Hepatocyte (in vitro differentiated cells): ENCODE measurements around the gene REXO1. TPM values are rescaled to one million over a fixed set of nuclear protein-coding genes. Genes with fewer than 3 reads are reported as not detected.

ENCODE experiments used
- DNase-seq: peaks from one replicate; pipeline ENCODE4 v3.0.0-alpha.2; 2016; ENCODE audit warnings: low spot score
- H2AFZ ChIP-seq: fragments of 200-600 bp; sonication (generic); 2 replicates; pipeline ENCODE4 v1.6.0; 2016; ENCODE audit warnings: antibody characterized with exemption, mild to moderate bottlenecking
- H3K27ac ChIP-seq: fragments of 200-600 bp; sonication (generic); 2 replicates; pipeline ENCODE4 v1.5.1; 2016; ENCODE audit warnings: mild to moderate bottlenecking
- H3K27me3 ChIP-seq: fragments of 200-600 bp; sonication (generic); 2 replicates; pipeline ENCODE4 v1.6.1; 2016
- H3K36me3 ChIP-seq: fragments of 200-600 bp; sonication (generic); replicated peaks from 2 replicates; pipeline ENCODE4 v1.5.1; 2016; ENCODE audit warnings: low read depth; ENCODE audit not compliant: insufficient read depth
- H3K4me1 ChIP-seq: fragments of 200-600 bp; sonication (generic); 2 replicates; pipeline ENCODE4 v1.5.1; 2016; ENCODE audit warnings: mild to moderate bottlenecking, moderate library complexity; ENCODE audit not compliant: insufficient read depth
- H3K4me2 ChIP-seq: fragments of 200-600 bp; sonication (generic); 2 replicates; pipeline ENCODE4 v1.6.0; 2016
- H3K4me3 ChIP-seq: fragments of 200-600 bp; sonication (generic); 2 replicates; pipeline ENCODE4 v1.5.1; 2016; ENCODE audit warnings: mild to moderate bottlenecking
- H3K79me2 ChIP-seq: fragments of 200-600 bp; sonication (generic); 2 replicates; pipeline ENCODE4 v1.6.0; 2017; ENCODE audit warnings: mild to moderate bottlenecking
- H3K9me2 ChIP-seq: fragments of 200-600 bp; sonication (generic); replicated peaks from 2 replicates; pipeline ENCODE4 v1.6.0; 2017; ENCODE audit warnings: mild to moderate bottlenecking; ENCODE audit not compliant: insufficient read depth
- H3K9me3 ChIP-seq: fragments of 200-600 bp; sonication (generic); 2 replicates; pipeline ENCODE4 v1.5.1; 2016; ENCODE audit warnings: low read depth, mild to moderate bottlenecking
- H4K20me1 ChIP-seq: fragments of 200-600 bp; sonication (generic); 2 replicates; pipeline ENCODE4 v1.6.0; 2016; ENCODE audit warnings: mild to moderate bottlenecking; ENCODE audit not compliant: insufficient read depth, poor library complexity, severe bottlenecking
- EZH2 ChIP-seq: fragments of 200-600 bp; sonication (generic); IDR thresholded peaks from 2 replicates; pipeline ENCODE4 v1.6.1; 2016; ENCODE audit warnings: antibody characterized with exemption, mild to moderate bottlenecking, borderline replicate concordance
- EZH2phosphoT487 ChIP-seq: fragments of 200-600 bp; sonication (generic); IDR thresholded peaks from one replicate; pipeline ENCODE4 v1.6.1; 2018; ENCODE audit warnings: antibody characterized with exemption, mild to moderate bottlenecking, low read depth, moderate library complexity; ENCODE audit not compliant: unreplicated experiment, severe bottlenecking
- WGBS: methylation state at CpG from one replicate; pipeline ENCODE4 v1.1.6; 2016; ENCODE audit warnings: low lambda C conversion rate; ENCODE audit errors: missing lambda C conversion rate; 5-methylcytosine and 5-hydroxymethylcytosine counted together
- polyA plus RNA-seq: library from polyadenylated mRNA; unstranded; fragments of >200 nt; fragmentation: Nextera tagmentation; extraction: Ambion mirVana; gene quantifications from 2 replicates; pipeline ENCODE4 v1.2.1, GENCODE V29; 2016
- total RNA-seq: library from RNA; depleted of rRNA; stranded (reverse); fragments of >200 nt; gene quantifications from 2 replicates; pipeline ENCODE4 v1.2.3, GENCODE V29; 2014
- TF ChIP-seq, protein P1 (sequence below): fragments of 200-600 bp; sonication (generic); IDR thresholded peaks from 2 replicates; pipeline ENCODE4 v1.5.1; 2016; ENCODE audit warnings: antibody characterized with exemption, mild to moderate bottlenecking; ENCODE audit not compliant: poor library complexity

REXO1 gene
- total and polyA plus RNA-seq, 2 experiments from 2014 or later, result 13.4 to 22.8 TPM

DNA sequence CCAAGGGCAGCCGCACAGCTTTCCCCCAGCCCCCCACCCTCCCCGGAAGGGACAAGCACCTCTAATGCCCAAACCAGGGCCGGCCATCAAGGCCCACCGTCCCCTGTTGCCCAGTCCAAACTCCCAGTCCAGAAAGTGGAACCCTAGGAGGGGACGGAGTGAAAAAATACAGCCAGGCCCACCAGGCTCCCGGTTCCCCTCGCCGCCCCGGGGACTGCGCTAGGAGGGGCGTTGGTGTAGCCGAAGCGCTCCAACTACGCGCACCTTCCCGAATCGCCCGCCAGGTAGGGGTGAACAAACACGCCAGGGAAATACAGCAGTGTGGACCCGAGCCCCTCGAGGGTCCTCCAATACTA, 13.8 kb upstream of the REXO1 start:
- no peak for DNase-seq
- Histone ChIP-seq H3K4me1 (peaks cover 54% of the 10 kb centered on the region), H3K27me3 (no peaks in the 10 kb centered on the region), H3K9me3 (no peaks in the 10 kb centered on the region), H3K79me2 (peaks cover 54% of the 10 kb centered on the region), H3K4me2 (peak overlapping the region; percentile 98), H3K4me3 (peak overlapping the region; percentile 90), H3K9me2 (no peaks in the 10 kb centered on the region), H3K27ac (peak overlapping the region; percentile 67), H4K20me1 (peaks cover 42% of the 10 kb centered on the region), H2AFZ (no peak overlapping the region), H3K36me3 (no peaks in the 10 kb centered on the region)
- WGBS, result 5% methylated on average over 21 of the region's 21 CpGs
- TF ChIP-seq EZH2phosphoT487 (no peak), EZH2 (no peak)
- TF ChIP-seq, protein P1, sequence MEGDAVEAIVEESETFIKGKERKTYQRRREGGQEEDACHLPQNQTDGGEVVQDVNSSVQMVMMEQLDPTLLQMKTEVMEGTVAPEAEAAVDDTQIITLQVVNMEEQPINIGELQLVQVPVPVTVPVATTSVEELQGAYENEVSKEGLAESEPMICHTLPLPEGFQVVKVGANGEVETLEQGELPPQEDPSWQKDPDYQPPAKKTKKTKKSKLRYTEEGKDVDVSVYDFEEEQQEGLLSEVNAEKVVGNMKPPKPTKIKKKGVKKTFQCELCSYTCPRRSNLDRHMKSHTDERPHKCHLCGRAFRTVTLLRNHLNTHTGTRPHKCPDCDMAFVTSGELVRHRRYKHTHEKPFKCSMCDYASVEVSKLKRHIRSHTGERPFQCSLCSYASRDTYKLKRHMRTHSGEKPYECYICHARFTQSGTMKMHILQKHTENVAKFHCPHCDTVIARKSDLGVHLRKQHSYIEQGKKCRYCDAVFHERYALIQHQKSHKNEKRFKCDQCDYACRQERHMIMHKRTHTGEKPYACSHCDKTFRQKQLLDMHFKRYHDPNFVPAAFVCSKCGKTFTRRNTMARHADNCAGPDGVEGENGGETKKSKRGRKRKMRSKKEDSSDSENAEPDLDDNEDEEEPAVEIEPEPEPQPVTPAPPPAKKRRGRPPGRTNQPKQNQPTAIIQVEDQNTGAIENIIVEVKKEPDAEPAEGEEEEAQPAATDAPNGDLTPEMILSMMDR, result no peak

DNA sequence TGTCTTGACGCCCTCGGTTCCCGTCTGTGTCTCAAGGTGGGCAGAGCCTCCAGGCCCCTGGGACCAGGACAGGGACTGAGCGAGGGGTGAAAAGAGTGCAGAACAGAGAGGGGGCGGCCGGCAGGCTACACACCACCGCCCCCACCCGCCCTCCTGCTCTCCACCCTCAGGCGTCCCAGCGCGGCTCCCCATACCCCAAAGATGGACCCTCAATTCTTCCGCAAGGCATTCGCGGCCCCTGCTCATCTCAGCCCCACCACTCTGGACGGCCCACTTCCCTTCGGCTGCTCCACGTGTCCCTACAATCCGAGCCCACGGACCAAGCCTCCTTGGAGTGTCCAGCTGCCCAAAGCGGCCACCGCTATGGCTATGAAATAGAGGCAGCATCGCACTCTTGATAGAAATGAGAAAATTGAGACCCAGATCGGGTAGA, 13.3 kb upstream of the REXO1 start:
- H4K20me1 ChIP-seq, result peaks cover 42% of the 10 kb centered on the region
- TF ChIP-seq EZH2phosphoT487, result no peak
- no peaks in the 10 kb centered on the region for H3K27me3 ChIP-seq
- no peak for DNase-seq
- no peak overlapping the region for H2AFZ ChIP-seq
- peaks cover 55% of the 10 kb centered on the region for H3K79me2 ChIP-seq
- H3K27ac ChIP-seq, result peak overlapping the region; percentile 67
- H3K36me3 ChIP-seq, result no peaks in the 10 kb centered on the region
- H3K9me3 ChIP-seq, result no peaks in the 10 kb centered on the region
- H3K4me3 ChIP-seq, result peak overlapping the region; percentile 90
- H3K4me2 ChIP-seq, result peak overlapping the region; percentile 98
- no peaks in the 10 kb centered on the region for H3K9me2 ChIP-seq
- WGBS, result 16% methylated on average over 23 of the region's 23 CpGs
- H3K4me1 ChIP-seq, result peaks cover 59% of the 10 kb centered on the region

DNA sequence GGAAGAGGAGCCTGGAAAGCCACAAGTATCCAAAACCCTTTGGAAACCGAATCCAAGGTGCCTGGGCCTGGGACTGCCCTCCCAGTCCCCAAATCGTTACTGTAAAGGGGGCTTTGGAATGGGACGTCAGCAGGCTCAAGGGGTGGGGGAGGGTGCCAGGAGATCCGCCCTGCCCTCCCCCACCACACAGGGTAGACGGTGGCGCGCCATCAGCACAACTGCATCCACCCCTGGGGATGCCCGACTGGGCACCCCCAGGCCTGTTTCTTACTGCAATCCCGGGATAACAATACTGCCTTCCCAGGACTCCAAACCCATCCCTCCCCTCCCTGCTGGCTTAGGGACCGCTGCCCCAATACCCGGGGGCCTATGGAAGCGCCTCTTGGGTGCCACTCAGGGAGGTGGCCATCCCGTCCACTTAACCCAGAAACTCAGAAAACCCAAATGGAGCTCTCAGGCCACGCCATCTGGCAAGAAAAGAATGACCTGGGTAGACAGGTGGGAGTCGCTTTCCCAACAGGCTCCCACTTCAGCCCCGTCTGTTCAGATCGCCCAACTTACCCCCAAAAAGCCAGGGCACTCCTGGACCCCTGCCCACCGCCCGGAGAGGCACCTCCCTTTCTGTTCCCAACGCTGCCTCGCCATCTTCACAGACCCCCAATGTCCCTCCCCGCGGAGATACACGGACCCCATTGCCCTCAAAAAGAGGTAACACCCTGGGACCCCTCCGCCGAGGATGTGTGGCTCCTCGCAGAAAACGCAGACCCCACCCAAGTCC, 12.7 kb upstream of the REXO1 start:
- WGBS, result 46% methylated on average over 22 of the region's 28 CpGs

More for the DNA sequence above, 12.7 kb upstream of the REXO1 start:
- Histone ChIP-seq H3K4me2 (peak overlapping the region; percentile 98), H3K79me2 (peaks cover 61% of the 10 kb centered on the region), H3K27me3 (no peaks in the 10 kb centered on the region), H2AFZ (no peak overlapping the region), H3K27ac (no peak overlapping the region), H3K4me1 (peaks cover 65% of the 10 kb centered on the region), H4K20me1 (peaks cover 42% of the 10 kb centered on the region), H3K36me3 (no peaks in the 10 kb centered on the region), H3K4me3 (peak overlapping the region; percentile 90), H3K9me3 (no peaks in the 10 kb centered on the region), H3K9me2 (no peaks in the 10 kb centered on the region)
- no peak for DNase-seq
- TF ChIP-seq EZH2phosphoT487 (no peak), EZH2 (no peak)
- TF ChIP-seq, protein P1, result no peak
